GM18861 (cell line): ENCODE data around the gene EXOSC7.

Source experiments
- ATAC-seq: cut with Tn5 transposase; IDR thresholded peaks from one replicate; pipeline ENCODE4 v1.9.1; 2021; ENCODE audit not compliant: unreplicated experiment

Gene EXOSC7

DNA sequence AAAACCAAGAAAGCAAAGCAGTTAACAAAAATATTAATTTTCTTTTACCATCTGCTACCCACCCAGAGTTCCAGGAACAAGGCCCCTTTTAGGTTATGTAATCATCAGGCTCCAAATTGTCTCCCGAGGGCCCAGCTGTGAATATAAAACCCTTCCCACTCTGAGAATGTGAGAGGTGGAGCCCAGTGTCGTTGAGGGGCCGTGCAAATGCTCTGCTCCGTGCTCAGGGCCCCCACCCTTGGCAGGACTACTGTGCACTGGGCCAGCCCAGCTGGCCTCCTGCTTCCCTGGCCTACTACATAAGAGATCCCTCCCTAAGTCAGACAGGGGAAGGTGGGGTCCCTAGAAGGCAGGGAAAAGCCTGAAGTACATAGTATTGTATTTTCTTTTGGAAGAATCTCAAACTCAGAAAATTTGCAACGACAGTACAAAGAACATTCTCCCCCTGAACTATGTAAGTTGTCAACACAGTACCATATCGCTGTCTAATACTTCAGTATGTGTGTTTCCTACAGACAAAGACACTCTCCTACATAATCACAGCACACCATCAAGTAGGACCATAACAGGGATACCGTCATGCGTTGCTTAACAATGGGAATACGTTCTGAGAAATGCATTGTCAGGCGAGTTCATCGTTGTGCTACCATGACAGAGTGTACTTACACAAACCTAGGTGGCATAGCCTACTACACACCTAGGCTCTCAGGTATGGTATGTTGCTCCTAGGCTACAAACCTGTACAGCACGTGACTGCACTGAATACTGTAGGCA is 45.7 kb downstream of the EXOSC7 start:
- ATAC-seq: no peak

GRCh38 chr3:45023675-45024074 is 47.6 kb downstream of the EXOSC7 start:
- no peak for ATAC-seq

DNA sequence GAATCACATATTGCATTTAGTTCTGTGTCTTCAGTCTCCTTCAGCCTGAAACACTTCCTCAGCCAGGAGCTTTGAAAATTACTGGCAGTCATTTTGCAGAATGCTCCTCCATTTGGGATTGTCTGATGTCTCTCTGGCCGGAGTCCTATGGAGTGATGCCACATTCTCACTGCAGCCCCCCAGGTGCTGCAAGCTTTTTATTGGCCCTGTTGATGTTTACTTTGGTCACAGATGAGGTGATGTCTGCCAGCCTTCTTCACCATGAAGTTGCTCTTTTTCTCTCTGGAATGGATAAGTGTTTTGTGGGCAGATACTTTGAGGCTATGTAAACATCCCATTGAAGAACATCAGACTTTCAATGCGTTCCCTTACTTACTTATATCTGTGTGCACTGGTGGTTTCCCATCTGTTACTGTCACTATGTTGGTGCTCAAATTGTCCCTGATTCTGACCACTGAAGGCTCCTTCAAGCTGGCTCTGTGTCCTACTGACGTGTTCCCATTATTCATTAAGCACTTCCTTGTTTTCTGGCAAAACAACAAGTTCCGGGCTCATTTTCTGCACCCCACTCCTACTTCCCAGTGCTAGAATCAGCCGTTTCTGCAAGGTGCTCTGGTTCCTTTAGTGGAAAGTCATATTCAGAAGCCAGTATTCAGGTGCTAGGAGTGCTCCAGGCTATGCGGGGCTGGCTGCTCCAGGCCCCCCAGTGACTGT is 48.7 kb downstream of the EXOSC7 start:
- no peak for ATAC-seq

GRCh38 chr3:45026038-45026437 is 50.0 kb downstream of the EXOSC7 start, which contains the start of gene CLEC3B:
Gene CLEC3B, plus strand, starts transcription at chr3:45026303. Its CDS starts 60 bp downstream, at chr3:45026363.
- no peak for ATAC-seq

DNA sequence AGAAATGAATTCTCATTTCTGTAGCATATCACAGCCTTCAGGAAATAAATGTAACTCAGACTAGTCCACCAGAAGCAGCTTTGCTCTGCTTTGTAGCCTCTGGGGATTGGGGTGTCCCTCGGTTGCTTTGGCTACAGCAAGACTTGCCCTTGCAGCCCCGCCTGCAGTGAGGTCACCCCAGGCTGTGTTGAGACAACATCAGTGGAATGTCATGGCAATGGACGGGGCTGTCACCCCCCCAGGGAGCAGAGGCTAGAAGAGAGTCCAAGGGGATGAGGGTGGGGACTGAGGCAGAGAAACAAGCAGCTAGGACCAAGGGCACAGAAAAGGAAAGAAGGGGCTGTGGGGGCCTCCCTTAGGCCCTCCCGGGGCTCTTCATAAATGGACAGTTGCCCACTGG is 50.9 kb downstream of the EXOSC7 start:
- no peak for ATAC-seq

- ATAC-seq: no peak
Observed at GRCh38 chr3:45027441-45027840, 51.4 kb downstream of the EXOSC7 start.

DNA sequence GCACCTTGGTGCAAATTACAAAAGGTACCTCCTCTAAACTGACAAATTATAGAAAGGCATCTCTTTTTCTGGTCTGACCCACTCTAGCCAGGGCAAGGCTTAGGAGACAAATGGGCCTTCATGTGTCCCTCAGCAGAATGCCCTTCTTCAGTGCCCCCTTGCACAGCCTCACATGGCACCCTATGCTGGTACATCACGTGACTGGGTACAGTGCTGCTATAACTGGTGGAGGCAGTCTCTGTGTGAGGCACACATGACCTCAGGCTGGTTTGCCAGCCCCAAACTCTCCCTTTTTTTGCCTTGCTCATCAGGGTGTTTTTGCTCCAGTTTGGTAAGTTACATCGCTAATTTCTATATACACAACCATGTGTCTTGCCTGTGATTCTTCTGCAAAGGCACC is 53.2 kb downstream of the EXOSC7 start:
- ATAC-seq: no peak

DNA sequence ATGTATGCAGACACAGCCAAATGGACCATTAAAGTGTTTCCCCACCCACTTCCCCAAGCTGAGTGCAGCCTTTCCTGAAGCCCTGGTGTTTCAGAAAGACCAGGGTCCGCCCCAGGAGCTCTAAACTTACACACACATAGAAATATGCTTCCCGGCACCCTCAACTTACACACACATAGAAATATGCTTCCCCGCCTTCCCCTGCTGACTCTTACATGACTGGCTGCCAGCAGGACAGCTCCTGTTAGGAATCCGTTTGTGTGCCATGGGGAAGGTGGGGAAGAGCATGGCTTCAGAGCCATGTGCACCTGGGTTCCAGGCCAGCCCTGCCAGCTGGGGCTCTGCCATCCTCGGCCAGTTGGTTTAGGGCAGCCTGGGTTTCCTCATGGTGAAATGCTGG is 53.6 kb downstream of the EXOSC7 start:
- no peak for ATAC-seq

- ATAC-seq: no peak
Observed at GRCh38 chr3:45031531-45031930, 55.5 kb downstream of the EXOSC7 start.

DNA sequence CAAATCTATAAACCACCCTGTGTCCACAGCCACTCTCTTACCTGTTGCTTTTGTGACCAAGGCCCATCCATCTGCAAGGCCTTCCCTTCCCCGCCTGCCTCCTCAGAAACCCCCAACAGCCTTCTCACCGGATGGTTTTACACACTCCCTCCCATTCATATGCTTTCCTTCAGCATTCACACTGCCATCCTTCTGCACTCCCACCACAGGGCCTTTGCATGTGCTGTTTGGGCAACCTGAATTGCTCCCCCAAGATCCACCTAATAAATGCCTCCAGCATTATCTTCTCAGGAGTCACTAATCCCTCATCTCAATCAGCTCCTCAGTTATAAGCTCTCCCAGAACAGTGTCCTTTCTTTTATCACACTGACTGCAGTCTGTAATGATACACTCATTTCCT is 56.1 kb downstream of the EXOSC7 start:
- no peak for ATAC-seq

DNA sequence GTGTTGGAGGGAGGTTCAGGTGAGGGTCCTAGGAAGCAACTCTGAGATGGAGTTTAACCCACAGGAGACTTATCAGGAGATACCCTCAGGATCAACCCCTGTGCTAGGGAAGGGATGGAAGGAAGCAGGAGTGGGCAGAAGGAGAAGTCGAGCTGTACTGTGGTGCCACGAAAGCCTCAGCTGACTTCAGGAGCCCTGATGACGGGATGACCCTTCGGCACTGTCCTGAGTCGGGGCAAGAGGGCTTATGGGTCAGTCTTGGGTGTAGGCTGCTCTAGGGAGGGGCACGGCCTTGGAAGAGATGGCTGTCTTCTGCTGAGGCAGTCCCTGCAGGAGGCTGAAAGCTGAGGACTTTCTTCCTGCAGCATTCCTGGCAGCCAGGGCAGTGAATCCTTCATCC is 57.7 kb downstream of the EXOSC7 start:
- ATAC-seq: no peak

DNA sequence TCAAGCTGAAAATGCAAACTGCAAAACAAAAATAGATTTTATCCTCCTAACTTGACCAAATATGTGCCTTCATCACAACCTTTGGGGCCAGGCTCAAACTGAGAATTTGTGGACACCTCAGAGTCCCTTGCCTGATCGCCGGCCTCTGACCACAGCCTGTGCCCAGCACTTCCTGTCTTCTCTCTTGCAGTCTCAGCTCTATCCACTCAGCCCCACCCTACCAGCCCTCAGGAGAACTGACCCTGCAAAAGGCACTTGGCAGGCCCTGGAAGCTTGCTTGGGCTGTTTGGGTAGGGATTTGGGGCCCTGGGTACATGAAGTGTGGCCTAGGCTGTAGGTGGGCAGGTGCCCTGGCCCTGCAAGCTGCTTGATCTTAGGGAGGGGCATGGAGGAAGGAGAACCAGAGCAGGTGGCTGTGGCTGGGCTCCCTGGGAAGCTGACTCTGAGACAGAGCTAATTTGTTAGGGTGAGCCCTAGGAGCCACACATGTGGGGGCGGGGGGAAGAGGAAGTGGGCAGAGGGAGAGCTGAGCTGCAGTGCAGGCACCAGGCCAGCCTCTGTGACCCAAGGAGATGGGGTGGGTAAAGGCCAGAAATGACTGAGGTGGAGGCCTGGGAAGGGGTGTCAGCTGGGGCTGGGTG is 58.7 kb downstream of the EXOSC7 start:
- no peak for ATAC-seq

DNA sequence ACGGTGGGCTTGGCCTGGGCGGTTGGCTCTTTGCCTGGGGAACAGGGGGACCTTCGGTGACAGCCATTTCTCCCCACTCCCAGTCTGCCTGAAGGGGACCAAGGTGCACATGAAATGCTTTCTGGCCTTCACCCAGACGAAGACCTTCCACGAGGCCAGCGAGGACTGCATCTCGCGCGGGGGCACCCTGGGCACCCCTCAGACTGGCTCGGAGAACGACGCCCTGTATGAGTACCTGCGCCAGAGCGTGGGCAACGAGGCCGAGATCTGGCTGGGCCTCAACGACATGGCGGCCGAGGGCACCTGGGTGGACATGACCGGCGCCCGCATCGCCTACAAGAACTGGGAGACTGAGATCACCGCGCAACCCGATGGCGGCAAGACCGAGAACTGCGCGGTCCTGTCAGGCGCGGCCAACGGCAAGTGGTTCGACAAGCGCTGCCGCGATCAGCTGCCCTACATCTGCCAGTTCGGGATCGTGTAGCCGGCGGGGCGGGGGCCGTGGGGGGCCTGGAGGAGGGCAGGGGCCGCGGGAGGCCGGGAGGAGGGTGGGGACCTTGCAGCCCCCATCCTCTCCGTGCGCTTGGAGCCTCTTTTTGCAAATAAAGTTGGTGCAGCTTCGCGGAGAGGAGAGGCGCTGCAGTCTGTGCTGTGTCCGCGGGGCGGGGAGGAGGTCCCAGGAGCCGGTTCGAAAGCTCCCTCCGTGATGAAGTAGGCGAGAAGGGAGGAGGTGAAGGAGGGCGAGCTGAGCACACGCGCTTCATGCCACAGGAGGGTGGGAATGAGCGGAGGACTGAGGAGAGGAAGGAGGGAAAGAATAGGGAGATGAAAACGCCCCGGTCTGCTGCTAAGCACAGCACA is 59.6 kb downstream of the EXOSC7 start:
- ATAC-seq: no peak

GRCh38 chr3:45037720-45038455 is 61.8 kb downstream of the EXOSC7 start:
- peak; percentile 48 for ATAC-seq

GRCh38 chr3:45041666-45042065 is 65.6 kb downstream of the EXOSC7 start:
- no peak for ATAC-seq

DNA sequence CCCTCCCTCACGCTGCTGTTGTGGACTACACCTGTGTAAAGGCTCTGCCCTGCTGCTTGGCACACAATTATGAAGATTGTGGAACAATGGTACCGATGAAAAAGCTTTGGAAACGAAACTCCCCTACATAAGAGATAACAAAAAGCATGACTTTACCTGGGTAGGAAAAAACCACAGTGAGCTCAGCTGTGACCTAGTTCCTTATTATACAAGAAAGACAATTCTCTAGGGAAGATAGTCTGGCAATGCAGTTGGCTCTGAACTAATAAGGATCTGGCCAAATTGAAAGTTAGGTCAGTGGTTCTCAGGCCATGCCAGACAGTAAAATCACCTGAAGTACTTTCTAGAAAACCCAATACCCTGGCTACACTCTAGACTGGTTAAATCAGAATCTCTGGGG is 66.1 kb downstream of the EXOSC7 start:
- ATAC-seq: no peak

DNA sequence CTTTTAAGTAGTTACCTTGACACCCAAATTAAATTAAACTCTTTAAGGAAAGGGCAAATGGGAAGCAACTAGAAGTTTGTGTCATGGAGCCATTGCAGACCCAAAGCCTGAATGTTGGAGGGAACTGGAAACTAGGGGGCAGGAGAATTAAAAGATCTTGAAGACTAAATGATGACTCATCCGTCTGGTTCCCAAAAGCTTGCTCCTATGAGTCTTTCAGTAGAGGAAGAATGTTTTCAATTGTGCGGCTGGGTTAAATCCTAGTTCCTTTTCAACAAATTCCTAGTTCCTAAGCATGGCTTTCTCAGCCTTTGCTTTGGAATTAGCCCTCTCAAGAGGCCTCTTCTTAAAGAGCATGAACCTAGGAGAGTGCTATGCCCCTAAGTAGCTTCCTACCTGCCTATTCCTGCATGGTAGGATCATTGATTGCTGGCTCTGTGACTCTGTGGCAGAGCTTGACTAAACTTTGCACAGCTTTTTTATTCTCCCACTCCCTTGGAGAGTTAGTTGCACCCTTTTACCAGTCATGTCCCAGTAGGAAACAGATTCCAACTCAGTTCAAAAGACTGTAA is 67.8 kb downstream of the EXOSC7 start:
- no peak for ATAC-seq

GRCh38 chr3:45048244-45048643 is 72.2 kb downstream of the EXOSC7 start:
- no peak for ATAC-seq

DNA sequence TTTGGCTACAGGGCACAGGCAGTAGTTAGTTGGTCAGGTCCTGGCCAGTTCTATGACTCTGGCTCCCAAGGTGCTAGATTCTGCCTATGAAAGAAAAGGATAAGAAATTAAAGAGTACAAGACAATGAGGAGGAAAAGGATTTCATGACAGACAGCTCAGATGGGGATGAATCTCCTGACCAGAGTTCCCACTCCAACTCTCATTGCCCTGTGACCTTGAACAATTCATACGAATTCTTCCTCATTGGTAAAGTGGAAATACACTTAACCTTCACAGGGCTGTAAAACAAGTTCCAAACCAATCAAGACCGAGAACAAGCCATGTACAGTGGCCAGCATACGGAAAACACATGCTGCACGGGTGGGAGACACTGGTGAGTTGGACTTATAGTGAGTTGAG is 73.8 kb downstream of the EXOSC7 start:
- ATAC-seq: no peak

DNA sequence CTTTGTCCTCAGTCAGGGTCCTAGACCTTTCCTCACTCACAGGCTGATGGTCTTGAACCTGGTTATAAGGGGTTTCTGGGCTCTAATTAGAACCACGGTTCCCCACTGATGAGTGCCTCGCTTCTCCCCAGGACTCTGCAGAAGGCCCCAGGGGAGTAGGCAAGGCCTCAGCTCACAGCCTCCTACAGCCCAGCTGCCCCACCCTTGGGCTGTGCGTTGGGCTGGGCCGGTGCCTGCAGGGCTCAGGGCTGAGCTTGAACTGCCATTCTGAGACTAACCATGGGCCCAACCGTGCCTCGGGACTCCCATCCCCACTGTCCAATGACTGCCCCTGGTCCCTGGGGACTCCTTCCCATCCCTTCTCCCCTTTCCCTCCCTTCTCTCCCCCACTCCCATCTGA is 75.6 kb downstream of the EXOSC7 start:
- ATAC-seq: no peak
